GM10847 (cell line): ENCODE measurements around the gene RAB31.

Experiments used
- POLR2A ChIP-seq: IDR thresholded peaks from 2 replicates; pipeline ENCODE4 v1.6.1; 2011; ENCODE audit not compliant: insufficient read length; ENCODE audit errors: extremely low read depth

RAB31 gene

GRCh38 chr18:9822587-9823185 is 114.6 kb downstream of the RAB31 start:
- TF ChIP-seq POLR2A, result no peak

DNA sequence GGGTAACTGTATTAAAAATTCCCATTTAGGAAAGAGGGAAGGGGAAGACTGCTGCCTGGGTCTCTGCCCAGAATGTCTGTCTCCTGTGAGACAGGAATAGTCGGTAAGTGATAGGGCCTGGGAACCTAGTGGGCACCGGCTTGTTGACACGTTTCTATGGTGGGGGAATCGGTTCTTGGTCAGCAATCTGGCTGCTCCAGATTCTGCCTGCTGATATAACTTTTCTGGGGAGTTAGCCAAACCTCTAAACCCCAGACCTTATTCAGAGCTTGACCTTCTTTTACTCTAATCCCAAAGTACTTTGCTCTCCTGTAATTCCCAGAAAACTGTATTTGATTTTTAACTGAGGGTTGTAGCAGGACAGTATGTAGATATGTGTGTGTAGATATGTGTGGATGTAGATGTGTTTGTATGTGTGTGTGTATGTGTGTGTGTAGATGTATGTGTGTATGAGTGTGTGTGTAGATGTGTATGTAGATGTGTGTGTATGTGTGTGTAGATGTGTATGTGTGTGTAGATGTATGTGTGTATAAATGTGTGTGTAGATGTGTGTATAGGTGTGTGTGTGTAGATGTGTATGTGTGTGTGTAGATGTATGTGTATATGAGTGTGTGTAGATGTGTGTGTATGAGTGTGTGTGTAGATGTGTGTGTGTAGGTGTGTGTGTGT is 115.8 kb downstream of the RAB31 start:
- TF ChIP-seq POLR2A, result no peak

DNA sequence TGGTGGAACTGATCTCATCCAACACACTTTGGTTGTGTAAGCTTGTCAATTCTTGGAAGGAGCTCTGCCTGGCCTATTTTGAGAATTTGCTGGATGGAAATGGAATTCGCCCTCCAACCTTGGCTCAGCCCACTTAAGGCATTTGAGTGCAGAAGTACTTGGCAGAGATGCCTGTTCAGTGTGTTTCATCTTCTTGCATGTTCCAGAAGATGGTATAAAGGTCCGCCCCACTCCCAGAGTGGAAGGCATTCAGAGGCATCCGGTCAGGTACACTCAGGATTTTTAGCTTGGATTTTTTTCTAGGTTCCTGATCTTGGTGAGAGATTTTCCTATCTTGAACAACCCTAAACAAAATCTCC is 116.4 kb downstream of the RAB31 start:
- TF ChIP-seq POLR2A, result no peak

DNA sequence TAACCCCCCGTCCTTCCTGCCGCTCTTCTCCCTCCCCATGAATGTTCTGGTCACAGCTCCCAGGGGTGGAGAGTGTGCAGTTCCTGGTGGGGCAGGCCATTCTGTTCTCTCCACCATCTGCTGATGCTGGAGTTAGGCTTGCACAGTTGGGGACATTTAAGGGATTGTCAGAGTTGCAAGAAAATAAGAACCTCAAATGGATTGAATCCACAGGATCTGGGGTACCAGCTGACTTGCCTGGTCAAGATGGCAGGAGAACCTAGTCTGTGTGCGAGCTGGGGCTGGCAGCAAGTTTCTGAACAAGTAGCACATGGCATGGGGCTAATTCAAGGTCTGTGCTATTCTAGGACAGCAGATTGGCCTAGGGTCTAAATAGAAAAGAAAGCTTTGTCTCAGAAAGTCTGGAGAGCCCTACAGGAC is 116.9 kb downstream of the RAB31 start:
- no peak for TF ChIP-seq POLR2A

- TF ChIP-seq POLR2A, result no peak
These were observed 117.5 kb downstream of the RAB31 start for GRCh38 chr18:9825571-9826073.

DNA sequence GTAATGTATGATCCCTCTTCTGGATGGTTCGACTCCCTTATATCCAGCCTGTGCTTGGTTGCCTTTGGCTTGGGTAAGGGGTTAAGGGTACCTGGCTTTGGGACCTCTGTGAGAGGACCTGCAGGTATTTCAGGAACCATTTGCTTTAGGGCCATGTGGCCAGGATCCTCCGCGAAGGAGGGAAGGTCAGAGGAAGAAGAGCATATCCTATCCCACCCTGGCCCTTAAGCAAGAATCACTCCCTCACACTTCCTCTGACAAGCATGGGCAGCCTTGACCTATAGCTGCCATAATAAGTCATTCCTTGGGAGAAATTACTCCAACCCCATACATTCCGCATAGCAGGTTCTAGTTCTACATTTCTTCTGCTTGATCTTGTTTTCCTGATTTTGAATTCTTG is 118.6 kb downstream of the RAB31 start:
- TF ChIP-seq POLR2A, result no peak

- TF ChIP-seq POLR2A, result no peak
These were observed 119.2 kb downstream of the RAB31 start for GRCh38 chr18:9827211-9827792.

DNA sequence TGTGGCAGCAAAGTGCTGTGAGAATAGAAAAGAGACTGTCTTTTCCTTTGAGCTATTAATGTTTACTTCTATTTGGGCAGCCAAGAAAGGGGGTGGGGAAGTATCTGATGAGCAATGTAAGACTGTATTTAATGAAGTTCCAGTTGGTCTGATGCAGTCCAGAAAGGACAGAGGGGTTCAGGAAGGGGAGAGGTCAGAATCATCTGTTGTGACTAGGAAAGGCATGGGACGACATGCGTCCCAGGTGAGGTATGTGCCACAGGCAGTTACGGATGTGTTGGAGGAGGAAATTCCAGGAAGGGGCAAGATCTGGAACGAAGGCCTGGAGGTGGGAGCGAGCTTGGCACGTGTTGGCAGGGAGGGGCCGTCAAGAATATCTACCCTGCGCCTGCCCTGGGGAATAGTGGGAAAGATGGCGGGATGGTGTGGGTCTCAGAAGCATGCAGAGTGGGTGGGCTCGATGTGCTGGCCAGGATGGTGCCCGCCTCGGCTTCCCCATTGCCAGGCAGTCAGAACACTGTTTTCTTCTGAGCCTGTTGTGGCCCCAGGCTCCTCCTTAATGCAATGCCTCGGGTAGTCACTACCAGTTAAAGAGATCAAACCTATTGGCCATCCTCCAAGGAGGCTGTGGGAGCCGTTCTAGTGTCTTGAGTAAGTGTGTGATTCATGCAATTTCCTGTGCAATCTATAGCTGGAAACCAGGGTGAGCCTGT is 119.8 kb downstream of the RAB31 start:
- no peak for TF ChIP-seq POLR2A

GRCh38 chr18:9828506-9829396 is 120.7 kb downstream of the RAB31 start:
- TF ChIP-seq POLR2A, result no peak

- no peak for TF ChIP-seq POLR2A
These were observed 121.3 kb downstream of the RAB31 start for GRCh38 chr18:9829397-9829712.

- TF ChIP-seq POLR2A, result no peak
These were observed 123.1 kb downstream of the RAB31 start for GRCh38 chr18:9831036-9831722.

DNA sequence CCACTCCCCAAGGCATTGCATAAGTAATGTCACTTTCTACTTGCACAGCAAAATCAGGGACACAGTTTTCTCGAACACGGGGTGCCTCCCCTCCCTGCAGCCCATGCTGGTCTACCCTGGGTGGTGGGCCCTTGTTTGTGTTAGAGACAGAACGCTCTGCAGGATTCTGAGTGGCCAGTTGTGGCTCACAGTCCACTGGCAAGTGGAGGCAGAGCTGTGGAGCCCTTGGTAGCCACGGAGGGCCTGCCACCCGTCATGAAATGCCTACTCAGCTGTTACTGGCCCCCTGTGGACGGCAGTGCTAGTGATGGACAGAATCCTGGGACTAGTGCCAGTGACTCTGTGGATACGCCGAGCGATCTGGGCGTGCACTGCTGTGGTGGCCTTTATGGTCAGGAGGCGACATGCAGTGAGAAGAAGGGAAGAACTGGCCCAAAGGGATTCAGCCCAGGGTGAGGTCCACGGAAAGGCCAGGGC is 123.7 kb downstream of the RAB31 start:
- TF ChIP-seq POLR2A, result no peak

DNA sequence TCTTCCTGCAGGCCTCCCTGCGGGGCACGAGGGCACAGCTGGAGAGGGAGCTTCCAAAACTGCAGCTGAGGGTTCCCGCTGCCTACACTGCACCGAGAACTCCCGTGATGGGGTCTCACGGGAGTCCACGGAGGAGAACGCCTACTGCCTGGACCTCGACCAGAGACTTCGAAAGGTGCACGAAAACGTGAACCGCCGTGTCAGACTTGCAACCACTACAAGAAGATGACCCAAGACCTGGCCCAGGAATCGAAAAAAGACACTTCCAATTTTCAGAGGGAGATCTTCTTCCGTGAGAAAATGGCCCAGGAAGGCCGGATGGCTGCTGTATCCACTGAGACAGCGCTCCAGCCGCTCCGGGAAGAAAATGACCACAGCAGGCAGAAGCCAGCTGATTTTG is 124.8 kb downstream of the RAB31 start:
- TF ChIP-seq POLR2A, result no peak

GRCh38 chr18:9834551-9834950 is 126.5 kb downstream of the RAB31 start:
- TF ChIP-seq POLR2A, result no peak

DNA sequence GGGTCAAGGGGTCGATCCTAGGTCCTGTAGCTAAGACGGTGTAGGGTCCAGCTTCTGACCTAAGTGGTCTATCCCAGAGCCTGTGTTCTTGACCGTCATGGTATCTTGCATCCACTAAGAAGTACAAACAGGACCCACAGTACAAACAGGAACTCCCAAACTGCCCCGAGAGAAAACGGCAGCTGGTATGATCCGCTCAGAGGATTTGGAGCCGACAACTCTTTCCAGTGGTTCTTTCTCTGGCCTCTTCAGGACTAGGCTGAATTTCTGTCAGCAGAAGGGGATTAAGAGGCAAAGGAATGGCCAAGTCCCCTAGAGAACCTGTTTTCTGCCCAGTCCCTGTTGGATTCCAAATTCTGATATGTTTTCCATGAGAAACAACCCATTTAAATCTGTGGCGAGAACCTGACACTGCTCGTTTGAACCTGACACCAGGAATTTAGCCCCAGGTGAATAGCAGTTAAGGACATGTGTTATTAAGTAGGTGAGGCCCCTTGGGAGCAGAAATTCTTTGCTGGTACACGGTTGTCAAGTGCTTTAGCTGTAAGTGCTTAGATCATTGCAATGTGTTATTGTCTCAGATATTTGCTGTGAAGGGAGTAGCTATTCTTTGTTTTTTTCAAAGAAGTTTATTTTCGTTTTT is 127.1 kb downstream of the RAB31 start:
- TF ChIP-seq POLR2A, result no peak
